ENCODE measurements around the gene TPGS2. TPM values are rescaled to one million over a fixed set of nuclear protein-coding genes. Genes with fewer than 3 reads are reported as not detected.

TPGS2 gene
- total RNA-seq, 1 donor from 2014 or later = 25.4 TPM

DNA sequence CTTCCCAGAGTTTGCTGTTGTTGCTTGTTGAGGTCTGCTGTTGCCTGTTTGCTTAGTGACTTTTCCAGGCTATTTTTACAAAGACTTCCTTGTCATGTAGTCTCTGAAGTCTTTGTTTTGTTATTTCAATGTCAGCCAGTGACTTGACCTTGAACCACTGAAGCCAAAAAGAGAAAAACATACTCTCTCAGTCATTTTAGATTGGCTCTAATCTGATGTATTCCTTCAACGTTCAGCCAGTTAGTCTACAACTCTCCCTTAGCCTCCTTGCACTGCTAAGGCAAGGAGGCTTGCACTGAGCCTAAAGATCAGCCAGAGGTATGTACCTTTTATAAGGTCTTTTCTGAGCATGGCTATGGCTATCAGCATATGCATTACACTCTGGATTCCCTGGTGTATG is 28.0 kb upstream of the TPGS2 start:
- no peak for DNase-seq
- H3K36me3 ChIP-seq = peaks cover 21% of the 10 kb centered on the region
- H3K27me3 ChIP-seq (ENCODE audit: low read depth) = no peaks in the 10 kb centered on the region
- no peak overlapping the region for H3K4me3 ChIP-seq
- intact Hi-C loops (cut with micrococcal nuclease) = no loop called here
- TF ChIP-seq, protein P1, sequence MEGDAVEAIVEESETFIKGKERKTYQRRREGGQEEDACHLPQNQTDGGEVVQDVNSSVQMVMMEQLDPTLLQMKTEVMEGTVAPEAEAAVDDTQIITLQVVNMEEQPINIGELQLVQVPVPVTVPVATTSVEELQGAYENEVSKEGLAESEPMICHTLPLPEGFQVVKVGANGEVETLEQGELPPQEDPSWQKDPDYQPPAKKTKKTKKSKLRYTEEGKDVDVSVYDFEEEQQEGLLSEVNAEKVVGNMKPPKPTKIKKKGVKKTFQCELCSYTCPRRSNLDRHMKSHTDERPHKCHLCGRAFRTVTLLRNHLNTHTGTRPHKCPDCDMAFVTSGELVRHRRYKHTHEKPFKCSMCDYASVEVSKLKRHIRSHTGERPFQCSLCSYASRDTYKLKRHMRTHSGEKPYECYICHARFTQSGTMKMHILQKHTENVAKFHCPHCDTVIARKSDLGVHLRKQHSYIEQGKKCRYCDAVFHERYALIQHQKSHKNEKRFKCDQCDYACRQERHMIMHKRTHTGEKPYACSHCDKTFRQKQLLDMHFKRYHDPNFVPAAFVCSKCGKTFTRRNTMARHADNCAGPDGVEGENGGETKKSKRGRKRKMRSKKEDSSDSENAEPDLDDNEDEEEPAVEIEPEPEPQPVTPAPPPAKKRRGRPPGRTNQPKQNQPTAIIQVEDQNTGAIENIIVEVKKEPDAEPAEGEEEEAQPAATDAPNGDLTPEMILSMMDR (IDR thresholded peaks at IDR 0.05; ENCODE audit: borderline replicate concordance) = no peak
- peaks cover 9% of the 10 kb centered on the region for H3K9me3 ChIP-seq (replicated peaks)
- no peak overlapping the region for H3K27ac ChIP-seq (replicated peaks)
- peaks cover 12% of the 10 kb centered on the region for H3K4me1 ChIP-seq

DNA sequence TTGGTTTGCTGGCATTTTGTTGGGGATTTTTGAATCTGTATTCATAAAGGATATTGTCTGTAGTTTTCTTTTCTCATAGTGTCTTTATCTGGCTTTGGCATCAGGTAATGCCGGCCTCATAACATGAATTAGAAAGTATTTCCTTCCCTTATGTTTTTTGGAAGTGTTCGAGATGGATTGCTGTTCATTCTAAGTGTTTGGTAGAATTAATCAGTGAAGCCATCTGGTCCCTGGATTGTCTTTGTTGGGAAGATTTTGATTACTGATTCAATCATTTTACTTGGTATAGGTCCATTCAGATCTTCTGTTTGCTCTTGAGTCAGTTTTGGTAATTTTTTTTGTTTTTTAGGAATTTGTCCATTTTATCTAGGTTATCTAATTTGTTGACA is 22.4 kb upstream of the TPGS2 start:
- Histone ChIP-seq H3K36me3 (peaks cover 24% of the 10 kb centered on the region), H3K4me3 (no peak overlapping the region), H3K27ac (replicated peaks) (no peak overlapping the region), H3K9me3 (replicated peaks) (peaks cover 16% of the 10 kb centered on the region), H3K4me1 (peaks cover 2% of the 10 kb centered on the region), H3K27me3 (ENCODE audit: low read depth) (no peaks in the 10 kb centered on the region)
- TF ChIP-seq, protein P1 (IDR thresholded peaks at IDR 0.05; ENCODE audit: borderline replicate concordance) = no peak
- DNase-seq = no peak
- intact Hi-C loops (cut with micrococcal nuclease) = no loop called here

DNA sequence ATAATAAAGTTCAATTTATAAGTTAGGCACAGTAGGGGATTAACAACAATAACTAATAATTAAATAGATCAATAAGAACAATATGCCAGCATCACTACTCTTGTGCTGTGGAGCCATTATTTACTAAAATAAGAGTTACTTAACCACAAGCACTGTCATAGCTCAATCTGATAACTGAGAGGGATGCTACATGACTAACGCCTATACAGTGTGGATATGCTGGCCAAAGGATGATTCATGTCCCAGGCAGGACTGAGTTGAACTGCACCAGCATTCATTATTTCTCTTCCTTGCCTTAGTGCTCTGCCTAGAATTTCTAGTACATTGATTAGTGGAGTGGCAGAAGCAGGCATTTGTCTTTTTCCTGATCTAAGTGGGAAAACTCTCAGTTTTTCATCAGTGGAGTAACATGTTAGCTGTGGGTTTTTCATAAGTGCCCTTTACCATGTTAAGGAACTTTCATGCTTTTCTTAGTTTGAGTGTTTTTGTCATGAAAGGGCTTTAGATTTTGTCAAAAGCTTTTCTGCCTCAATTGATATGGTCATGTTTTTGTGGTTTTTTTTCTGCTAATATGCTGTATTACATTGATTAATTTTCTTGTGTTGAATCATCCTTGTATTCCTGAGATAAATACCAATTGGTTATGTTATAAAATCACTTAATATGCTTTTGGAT is 21.9 kb upstream of the TPGS2 start:
- no peaks in the 10 kb centered on the region for H3K4me1 ChIP-seq
- H3K4me3 ChIP-seq = no peak overlapping the region
- H3K27me3 ChIP-seq (ENCODE audit: low read depth) = no peaks in the 10 kb centered on the region
- TF ChIP-seq, protein P1 (IDR thresholded peaks at IDR 0.05; ENCODE audit: borderline replicate concordance) = no peak
- H3K27ac ChIP-seq (replicated peaks) = no peak overlapping the region
- H3K9me3 ChIP-seq (replicated peaks) = peaks cover 16% of the 10 kb centered on the region
- intact Hi-C loops (cut with micrococcal nuclease) = no loop called here
- peaks cover 24% of the 10 kb centered on the region for H3K36me3 ChIP-seq
- DNase-seq = no peak

DNA sequence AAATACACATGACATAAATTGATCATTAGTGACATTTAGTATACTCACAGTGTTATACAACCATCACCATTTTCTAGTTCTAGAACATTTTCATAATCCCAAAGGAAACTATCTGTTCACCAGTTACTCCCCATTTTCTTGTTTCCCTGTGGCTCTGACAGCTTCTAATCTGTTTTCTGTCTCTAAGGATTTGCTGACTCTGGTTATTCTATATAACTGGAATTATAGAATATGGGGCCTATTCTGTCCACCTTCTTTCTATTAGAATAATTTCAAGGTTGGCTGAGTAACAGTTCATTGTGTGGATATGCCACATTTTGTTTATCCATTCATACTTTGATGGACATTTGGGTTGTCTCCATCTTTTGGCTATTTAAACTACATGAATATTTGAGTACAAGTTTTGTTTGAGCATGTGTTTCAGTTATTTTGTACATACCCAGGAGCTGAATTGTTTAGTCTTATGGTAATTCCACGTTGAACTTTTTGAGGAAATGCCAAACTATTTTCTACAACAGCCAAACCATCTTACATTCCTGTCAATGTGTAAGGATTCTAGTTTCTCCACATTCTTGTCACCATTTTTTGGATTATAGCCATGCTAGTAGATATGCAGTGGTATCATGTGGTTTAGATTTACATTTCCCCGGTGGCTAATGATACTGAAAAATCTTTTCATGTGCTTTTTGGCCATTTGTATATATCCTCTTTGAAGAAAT is 20.6 kb upstream of the TPGS2 start:
- Histone ChIP-seq H3K27me3 (ENCODE audit: low read depth) (no peaks in the 10 kb centered on the region), H3K36me3 (peaks cover 24% of the 10 kb centered on the region), H3K4me3 (no peak overlapping the region), H3K27ac (replicated peaks) (no peak overlapping the region), H3K9me3 (replicated peaks) (peaks cover 16% of the 10 kb centered on the region), H3K4me1 (no peaks in the 10 kb centered on the region)
- intact Hi-C loops (cut with micrococcal nuclease) = no loop called here
- TF ChIP-seq, protein P1 (IDR thresholded peaks at IDR 0.05; ENCODE audit: borderline replicate concordance) = no peak
- DNase-seq = no peak

DNA sequence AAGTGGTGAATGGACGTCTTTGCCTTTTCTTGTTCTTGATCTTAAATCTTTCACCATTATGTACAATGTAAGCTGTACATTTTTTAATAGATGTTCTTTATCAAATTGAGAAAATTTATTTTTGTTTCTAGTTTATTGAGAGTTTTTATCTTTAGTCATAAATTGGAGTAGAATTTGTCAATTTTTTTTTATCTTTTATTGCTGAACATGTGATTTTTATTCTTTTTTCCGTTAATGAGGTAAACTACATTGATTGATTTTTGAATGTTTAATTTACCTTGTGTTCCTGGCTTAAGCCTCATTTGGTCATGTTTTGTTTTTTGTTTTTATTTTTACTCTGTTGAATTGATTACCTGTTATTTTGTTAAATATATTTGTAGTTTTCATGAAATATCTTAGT is 19.8 kb upstream of the TPGS2 start:
- no peaks in the 10 kb centered on the region for H3K4me1 ChIP-seq
- peaks cover 16% of the 10 kb centered on the region for H3K9me3 ChIP-seq (replicated peaks)
- H3K27me3 ChIP-seq (ENCODE audit: low read depth) = no peaks in the 10 kb centered on the region
- H3K27ac ChIP-seq (replicated peaks) = no peak overlapping the region
- peaks cover 20% of the 10 kb centered on the region for H3K36me3 ChIP-seq
- TF ChIP-seq, protein P1 (IDR thresholded peaks at IDR 0.05; ENCODE audit: borderline replicate concordance) = no peak
- no peak overlapping the region for H3K4me3 ChIP-seq
- intact Hi-C loops (cut with micrococcal nuclease) = no loop called here
- no peak for DNase-seq

Measured in left ventricle myocardium inferior (tissue), 1 donor.